ENCODE measurements around the gene TMEM204.

TMEM204 gene

DNA sequence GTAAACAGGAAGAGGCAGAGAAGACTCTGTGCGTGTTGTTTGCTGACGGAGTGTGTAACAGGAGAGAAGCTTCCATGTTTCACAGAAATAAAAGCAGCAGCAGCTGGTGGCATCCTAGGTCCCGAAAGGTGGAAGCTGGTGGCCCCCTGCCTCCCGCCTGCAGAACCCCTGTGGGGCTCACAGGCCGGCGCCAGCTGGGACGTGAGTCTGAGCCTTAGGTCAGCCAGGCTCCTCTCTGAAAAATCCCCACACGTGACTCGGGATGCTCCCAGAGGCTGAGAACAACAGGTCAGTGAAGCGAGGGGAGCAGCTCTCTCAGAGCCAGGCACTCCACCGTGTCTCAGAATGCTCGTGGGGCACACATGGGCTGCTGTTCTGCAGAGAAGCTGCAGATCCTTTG is 27.4 kb downstream of the TMEM204 start:
- TF ChIP-seq, protein P1, sequence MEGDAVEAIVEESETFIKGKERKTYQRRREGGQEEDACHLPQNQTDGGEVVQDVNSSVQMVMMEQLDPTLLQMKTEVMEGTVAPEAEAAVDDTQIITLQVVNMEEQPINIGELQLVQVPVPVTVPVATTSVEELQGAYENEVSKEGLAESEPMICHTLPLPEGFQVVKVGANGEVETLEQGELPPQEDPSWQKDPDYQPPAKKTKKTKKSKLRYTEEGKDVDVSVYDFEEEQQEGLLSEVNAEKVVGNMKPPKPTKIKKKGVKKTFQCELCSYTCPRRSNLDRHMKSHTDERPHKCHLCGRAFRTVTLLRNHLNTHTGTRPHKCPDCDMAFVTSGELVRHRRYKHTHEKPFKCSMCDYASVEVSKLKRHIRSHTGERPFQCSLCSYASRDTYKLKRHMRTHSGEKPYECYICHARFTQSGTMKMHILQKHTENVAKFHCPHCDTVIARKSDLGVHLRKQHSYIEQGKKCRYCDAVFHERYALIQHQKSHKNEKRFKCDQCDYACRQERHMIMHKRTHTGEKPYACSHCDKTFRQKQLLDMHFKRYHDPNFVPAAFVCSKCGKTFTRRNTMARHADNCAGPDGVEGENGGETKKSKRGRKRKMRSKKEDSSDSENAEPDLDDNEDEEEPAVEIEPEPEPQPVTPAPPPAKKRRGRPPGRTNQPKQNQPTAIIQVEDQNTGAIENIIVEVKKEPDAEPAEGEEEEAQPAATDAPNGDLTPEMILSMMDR (conservative IDR thresholded peaks at IDR 0.05; ENCODE audit: control insufficient read depth, insufficient read depth, low read depth, low read length) = no peak
- H3K4me3 ChIP-seq (ENCODE audit: control insufficient read depth, low read depth, low read length) = no peak overlapping the region
- DNase-seq (ENCODE audit: low read depth) = no peak

- DNase-seq (ENCODE audit: low read depth) = no peak
- no peak overlapping the region for H3K4me3 ChIP-seq (ENCODE audit: control insufficient read depth, low read depth, low read length)
- TF ChIP-seq, protein P1 (conservative IDR thresholded peaks at IDR 0.05; ENCODE audit: control insufficient read depth, insufficient read depth, low read depth, low read length) = no peak
Observed at GRCh38 chr16:1561266-1561665, 27.8 kb downstream of the TMEM204 start.

GRCh38 chr16:1561836-1562235 is 28.4 kb downstream of the TMEM204 start:
- no peak for DNase-seq (ENCODE audit: low read depth)
- TF ChIP-seq, protein P1 (conservative IDR thresholded peaks at IDR 0.05; ENCODE audit: control insufficient read depth, insufficient read depth, low read depth, low read length) = no peak
- no peak overlapping the region for H3K4me3 ChIP-seq (ENCODE audit: control insufficient read depth, low read depth, low read length)

- DNase-seq (ENCODE audit: low read depth) = no peak
- TF ChIP-seq, protein P1 (conservative IDR thresholded peaks at IDR 0.05; ENCODE audit: control insufficient read depth, insufficient read depth, low read depth, low read length) = no peak
- H3K4me3 ChIP-seq (ENCODE audit: control insufficient read depth, low read depth, low read length) = no peak overlapping the region
Observed at GRCh38 chr16:1563786-1564185, 30.3 kb downstream of the TMEM204 start.

DNA sequence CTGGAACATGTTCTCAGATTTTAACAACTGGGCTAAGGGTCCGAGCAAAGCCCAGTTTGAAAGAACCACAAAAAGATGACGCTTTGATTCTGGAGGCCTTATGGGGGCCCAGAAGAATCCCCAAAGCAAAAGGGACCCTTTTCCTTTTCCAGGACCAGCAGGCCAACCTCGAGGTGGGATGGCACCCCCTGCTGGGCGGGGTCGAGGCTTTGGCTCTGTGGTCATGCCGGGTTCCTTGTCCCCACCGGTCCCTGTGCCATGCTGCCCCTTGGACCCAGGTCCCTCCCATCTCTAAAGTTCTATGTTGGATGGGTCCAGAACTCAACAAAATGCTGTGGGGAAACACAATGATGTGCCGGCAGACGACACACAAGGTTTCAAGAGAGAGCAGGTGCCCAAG is 30.9 kb downstream of the TMEM204 start:
- no peak overlapping the region for H3K4me3 ChIP-seq (ENCODE audit: control insufficient read depth, low read depth, low read length)
- no peak for DNase-seq (ENCODE audit: low read depth)
- TF ChIP-seq, protein P1 (conservative IDR thresholded peaks at IDR 0.05; ENCODE audit: control insufficient read depth, insufficient read depth, low read depth, low read length) = peak; percentile 11

DNA sequence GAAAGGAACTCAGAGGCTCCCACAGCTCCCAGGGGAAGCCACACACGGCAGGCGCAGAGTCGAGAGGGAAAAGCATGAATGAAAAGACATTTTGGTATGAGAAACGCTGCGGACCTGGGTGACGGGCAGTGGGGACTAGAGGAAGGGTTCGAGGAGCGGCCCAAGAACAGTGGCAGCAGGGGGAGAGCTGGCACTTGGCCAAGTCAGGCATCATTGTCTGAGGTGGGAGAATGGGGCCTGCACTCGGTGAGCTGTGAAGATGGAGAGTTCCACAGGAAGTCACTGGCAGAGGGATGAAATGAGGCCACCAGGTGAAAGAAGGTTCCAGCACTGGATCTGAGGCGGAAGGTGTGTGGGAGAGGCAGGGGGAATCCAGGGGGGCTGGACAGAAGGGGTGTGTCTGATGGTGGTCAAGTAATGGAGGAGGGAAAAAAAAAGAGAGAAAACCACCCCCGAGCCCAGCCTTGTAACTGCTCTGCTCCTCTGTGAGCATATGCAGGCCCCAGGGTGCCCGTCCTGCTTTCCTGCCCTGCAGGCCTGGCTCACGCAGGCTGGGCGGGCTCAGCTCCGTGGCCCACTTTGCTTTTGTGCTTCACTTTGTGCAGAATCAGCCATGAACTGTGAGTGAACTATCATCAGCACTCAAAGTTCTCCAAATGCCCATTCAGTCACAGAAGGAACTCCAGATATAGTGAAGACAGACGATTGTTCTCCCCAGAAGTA is 31.8 kb downstream of the TMEM204 start:
- TF ChIP-seq, protein P1 (conservative IDR thresholded peaks at IDR 0.05; ENCODE audit: control insufficient read depth, insufficient read depth, low read depth, low read length) = no peak
- no peak for DNase-seq (ENCODE audit: low read depth)
- no peak overlapping the region for H3K4me3 ChIP-seq (ENCODE audit: control insufficient read depth, low read depth, low read length)
